GM19452 (cell line): ENCODE results near the gene PFKM.

Experiments
- ATAC-seq: cut with Tn5 transposase; IDR thresholded peaks from one replicate; pipeline ENCODE4 v1.9.1; 2021; ENCODE audit not compliant: unreplicated experiment

The PFKM gene

GRCh38 chr12:48184549-48184922 is 65.4 kb downstream of the PFKM start:
- no peak for ATAC-seq

- no peak for ATAC-seq
These were observed 66.2 kb downstream of the PFKM start for GRCh38 chr12:48185181-48185919.

- no peak for ATAC-seq
These were observed 68.9 kb downstream of the PFKM start for GRCh38 chr12:48187916-48188695.

- ATAC-seq, result no peak
These were observed 70.4 kb downstream of the PFKM start for GRCh38 chr12:48189331-48190125.

GRCh38 chr12:48191096-48191495 is 71.9 kb downstream of the PFKM start:
- no peak for ATAC-seq

GRCh38 chr12:48192861-48193260 is 73.7 kb downstream of the PFKM start:
- no peak for ATAC-seq

GRCh38 chr12:48193623-48194022 is 74.5 kb downstream of the PFKM start:
- no peak for ATAC-seq

- no peak for ATAC-seq
These were observed 75.6 kb downstream of the PFKM start for GRCh38 chr12:48194799-48195201.
